ENCODE results near the gene SSTR4. TPM values are rescaled to one million over a fixed set of nuclear protein-coding genes. Genes with fewer than 3 reads are reported as not detected.
A peak's percentile ranks its signal among the peaks of the same experiment; 100 is the strongest.

The SSTR4 gene
- total and polyA plus RNA-seq, 2 experiments from 2014 or later = not detected

- TF ChIP-seq EZH2 (IDR thresholded peaks at IDR 0.05; ENCODE audit: insufficient read depth, poor library complexity, severe bottlenecking) (no peak), EZH2phosphoT487 (IDR thresholded peaks at IDR 0.05; ENCODE audit: insufficient read depth, low read depth) (no peak)
- H3K9me2 ChIP-seq (ENCODE audit: insufficient read depth) = no peaks in the 10 kb centered on the region
- no peak overlapping the region for H3K27ac ChIP-seq
- H3F3A ChIP-seq (ENCODE audit: insufficient read depth) = no peaks in the 10 kb centered on the region
- H3K36me3 ChIP-seq (ENCODE audit: low read depth) = no peaks in the 10 kb centered on the region
- in situ Hi-C loops (cut with MboI) = no loop called here
- peaks cover 10% of the 10 kb centered on the region; the same call in 1 of the 2 replicates for H3K27me3 ChIP-seq (replicated peaks; ENCODE audit: insufficient read depth)
- H3K4me1 ChIP-seq (ENCODE audit: insufficient read depth) = peaks cover 6% of the 10 kb centered on the region
- H3K9me3 ChIP-seq (ENCODE audit: low read depth) = no peaks in the 10 kb centered on the region
- H3K9ac ChIP-seq = no peak overlapping the region
- H3K79me2 ChIP-seq (ENCODE audit: insufficient read depth) = no peaks in the 10 kb centered on the region
- no peak overlapping the region for H2AFZ ChIP-seq
- no peak overlapping the region for H3K4me3 ChIP-seq
- DNase-seq = no peak
- H4K20me1 ChIP-seq (ENCODE audit: insufficient read depth) = no peaks in the 10 kb centered on the region
- H3K4me2 ChIP-seq (ENCODE audit: unreplicated experiment) = no peak overlapping the region
- 81 to 82% methylated on average over 3 of the region's 3 CpGs for WGBS, 2 experiments (ENCODE audit: low coverage in 1 of 2, low lambda C conversion rate in 2 of 2, missing lambda C conversion rate in 2 of 2)
These were observed 27.6 kb upstream of the SSTR4 start for GRCh38 chr20:23007462-23007861.

- no peak overlapping the region for H3K27ac ChIP-seq
- no peaks in the 10 kb centered on the region for H3K36me3 ChIP-seq (ENCODE audit: low read depth)
- no peaks in the 10 kb centered on the region for H4K20me1 ChIP-seq (ENCODE audit: insufficient read depth)
- no peak overlapping the region for H3K4me3 ChIP-seq
- H3K9me2 ChIP-seq (ENCODE audit: insufficient read depth) = no peaks in the 10 kb centered on the region
- H3K27me3 ChIP-seq (replicated peaks; ENCODE audit: insufficient read depth) = peaks cover 9% of the 10 kb centered on the region; the same call in 1 of the 2 replicates
- WGBS, 2 experiments (ENCODE audit: low coverage in 1 of 2, low lambda C conversion rate in 2 of 2, missing lambda C conversion rate in 2 of 2) = 90 to 94% methylated on average over 9 of the region's 9 CpGs
- DNase-seq = peak; percentile 21
- in situ Hi-C loops (cut with MboI) = no loop called here
- no peak overlapping the region for H3K4me2 ChIP-seq (ENCODE audit: unreplicated experiment)
- no peaks in the 10 kb centered on the region for H3K79me2 ChIP-seq (ENCODE audit: insufficient read depth)
- no peaks in the 10 kb centered on the region for H3F3A ChIP-seq (ENCODE audit: insufficient read depth)
- no peaks in the 10 kb centered on the region for H3K9me3 ChIP-seq (ENCODE audit: low read depth)
- H2AFZ ChIP-seq = no peak overlapping the region
- TF ChIP-seq EZH2 (IDR thresholded peaks at IDR 0.05; ENCODE audit: insufficient read depth, poor library complexity, severe bottlenecking) (no peak), EZH2phosphoT487 (IDR thresholded peaks at IDR 0.05; ENCODE audit: insufficient read depth, low read depth) (no peak)
- peaks cover 6% of the 10 kb centered on the region for H3K4me1 ChIP-seq (ENCODE audit: insufficient read depth)
- no peak overlapping the region for H3K9ac ChIP-seq
These were observed 27.0 kb upstream of the SSTR4 start for GRCh38 chr20:23007886-23008655.

DNA sequence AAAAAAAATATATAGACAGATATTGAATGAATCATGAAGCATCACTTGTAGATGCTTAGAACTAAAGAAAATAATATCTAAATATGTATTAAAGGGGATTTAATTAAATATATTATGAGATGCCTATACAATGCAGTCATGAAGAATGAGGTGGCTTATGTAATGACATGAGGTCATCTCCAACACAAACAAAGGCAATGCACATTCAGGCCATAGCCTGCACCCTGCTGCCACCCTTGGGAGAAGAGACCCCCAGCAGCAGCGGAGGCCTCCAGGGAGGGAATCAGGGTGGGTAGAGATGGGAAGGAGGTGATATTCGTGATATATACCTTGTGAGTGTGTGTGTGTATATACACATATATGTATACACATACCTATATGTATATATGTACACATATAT, 26.4 kb upstream of the SSTR4 start:
- Histone ChIP-seq H3K36me3 (ENCODE audit: low read depth) (no peaks in the 10 kb centered on the region), H3K9ac (no peak overlapping the region), H3K4me1 (ENCODE audit: insufficient read depth) (peaks cover 6% of the 10 kb centered on the region), H3K9me3 (ENCODE audit: low read depth) (no peaks in the 10 kb centered on the region), H3K4me2 (ENCODE audit: unreplicated experiment) (no peak overlapping the region), H2AFZ (no peak overlapping the region), H3K27ac (no peak overlapping the region), H3K9me2 (ENCODE audit: insufficient read depth) (no peaks in the 10 kb centered on the region), H3F3A (ENCODE audit: insufficient read depth) (no peaks in the 10 kb centered on the region), H3K4me3 (no peak overlapping the region), H3K27me3 (replicated peaks; ENCODE audit: insufficient read depth) (peaks cover 7% of the 10 kb centered on the region; the same call in 1 of the 2 replicates), H4K20me1 (ENCODE audit: insufficient read depth) (no peaks in the 10 kb centered on the region), H3K79me2 (ENCODE audit: insufficient read depth) (no peaks in the 10 kb centered on the region)
- TF ChIP-seq EZH2 (IDR thresholded peaks at IDR 0.05; ENCODE audit: insufficient read depth, poor library complexity, severe bottlenecking) (no peak), EZH2phosphoT487 (IDR thresholded peaks at IDR 0.05; ENCODE audit: insufficient read depth, low read depth) (no peak)
- in situ Hi-C loops (cut with MboI) = no loop called here
- 82 to 93% methylated on average over 2 of the region's 2 CpGs for WGBS, 2 experiments (ENCODE audit: low coverage in 1 of 2, low lambda C conversion rate in 2 of 2, missing lambda C conversion rate in 2 of 2)
- peak; percentile 23 for DNase-seq

DNA sequence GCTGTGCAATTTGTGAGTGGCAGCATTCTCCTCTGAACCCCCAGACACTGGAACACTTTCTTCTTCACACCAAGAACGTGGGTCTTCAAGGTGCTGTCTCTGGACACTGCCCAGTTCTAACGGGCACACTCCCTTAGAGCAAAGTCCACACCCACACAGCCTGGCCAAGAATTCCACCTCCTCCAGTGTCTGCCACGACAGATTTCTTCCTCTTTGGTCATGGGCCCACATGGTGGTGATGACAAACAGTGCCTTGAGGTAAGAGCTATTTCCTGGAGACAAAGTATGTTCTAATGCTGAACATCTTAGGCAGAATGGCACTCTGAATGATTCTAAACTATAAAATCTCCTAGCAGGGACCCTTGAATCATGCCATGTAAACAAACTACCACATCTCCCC, 25.5 kb upstream of the SSTR4 start:
- 0 out of 2 replicates have a peak, but pooled peaks cover 4% of the 10 kb centered on the region for H3K27me3 ChIP-seq (replicated peaks; ENCODE audit: insufficient read depth)
- H3F3A ChIP-seq (ENCODE audit: insufficient read depth) = no peaks in the 10 kb centered on the region
- H3K4me1 ChIP-seq (ENCODE audit: insufficient read depth) = peaks cover 6% of the 10 kb centered on the region
- no peak overlapping the region for H3K27ac ChIP-seq
- H4K20me1 ChIP-seq (ENCODE audit: insufficient read depth) = no peaks in the 10 kb centered on the region
- H3K36me3 ChIP-seq (ENCODE audit: low read depth) = no peaks in the 10 kb centered on the region
- H3K9me2 ChIP-seq (ENCODE audit: insufficient read depth) = no peaks in the 10 kb centered on the region
- no peaks in the 10 kb centered on the region for H3K9me3 ChIP-seq (ENCODE audit: low read depth)
- no peak overlapping the region for H3K4me2 ChIP-seq (ENCODE audit: unreplicated experiment)
- no peak overlapping the region for H3K4me3 ChIP-seq
- H3K9ac ChIP-seq = no peak overlapping the region
- no peaks in the 10 kb centered on the region for H3K79me2 ChIP-seq (ENCODE audit: insufficient read depth)
- no peak for TF ChIP-seq EZH2 (IDR thresholded peaks at IDR 0.05; ENCODE audit: insufficient read depth, poor library complexity, severe bottlenecking)
- TF ChIP-seq EZH2phosphoT487 (IDR thresholded peaks at IDR 0.05; ENCODE audit: insufficient read depth, low read depth) = no peak
- H2AFZ ChIP-seq = no peak overlapping the region
- WGBS, 2 experiments (ENCODE audit: low coverage in 1 of 2, low lambda C conversion rate in 2 of 2, missing lambda C conversion rate in 2 of 2) = 11% methylated on average over 3 of the region's 3 CpGs
- in situ Hi-C loops (cut with MboI) = no loop called here
- peak; percentile 50 for DNase-seq
